HG02840 (cell line): Measurements from ENCODE around the gene POLR2L.

ENCODE experiments used
- ATAC-seq: cut with Tn5 transposase; IDR thresholded peaks from one replicate; pipeline ENCODE4 v1.9.1; 2021; ENCODE audit warnings: mild to moderate bottlenecking, moderate library complexity, moderate number of reproducible peaks; ENCODE audit not compliant: unreplicated experiment, low FRiP score

POLR2L gene

GRCh38 chr11:828506-829175 lies 13.7 kb downstream of the POLR2L start:
- no peak for ATAC-seq

GRCh38 chr11:827897-828192 lies 14.5 kb downstream of the POLR2L start, which contains the start of gene CRACR2B:
TSS of gene CRACR2B (plus strand) at chr11:827919. CDS start at chr11:828608, 689 bp downstream.
- no peak for ATAC-seq

- ATAC-seq: no peak
Observed at GRCh38 chr11:827146-827896, 15.0 kb downstream of the POLR2L start.

GRCh38 chr11:826836-827145 lies 15.5 kb downstream of the POLR2L start:
- no peak for ATAC-seq

- ATAC-seq: no peak
Observed at GRCh38 chr11:826227-826621, 16.1 kb downstream of the POLR2L start.

- no peak for ATAC-seq
Observed at GRCh38 chr11:825366-826226, 16.7 kb downstream of the POLR2L start.

GRCh38 chr11:824942-825341 lies 17.4 kb downstream of the POLR2L start:
- no peak for ATAC-seq

GRCh38 chr11:824292-824880 lies 17.9 kb downstream of the POLR2L start:
- no peak for ATAC-seq

- no peak for ATAC-seq
Observed at GRCh38 chr11:823441-824291, 18.7 kb downstream of the POLR2L start.

GRCh38 chr11:821512-822371 lies 20.6 kb downstream of the POLR2L start:
- ATAC-seq: no peak

GRCh38 chr11:820655-821511 lies 21.4 kb downstream of the POLR2L start:
- no peak for ATAC-seq

GRCh38 chr11:819943-820649 lies 22.2 kb downstream of the POLR2L start:
- ATAC-seq: peak; percentile 53

- peak; percentile 62 for ATAC-seq
Observed at GRCh38 chr11:819129-819931, 23.0 kb downstream of the POLR2L start.

GRCh38 chr11:818396-819128 lies 23.8 kb downstream of the POLR2L start, which contains the start of gene PNPLA2:
TSS of gene PNPLA2 (plus strand) at chr11:818914. CDS start at chr11:819719, 805 bp downstream.
- ATAC-seq: no peak

GRCh38 chr11:816433-816779 lies 25.9 kb downstream of the POLR2L start:
- ATAC-seq: no peak
